Cardiac muscle cell (in vitro differentiated cells and primary cell): ENCODE data around the gene MRFAP1L1. TPM values are rescaled to one million over a fixed set of nuclear protein-coding genes. Genes with fewer than 3 reads are reported as not detected.
"Not testable (repeated sequence)": the region's sequence is repeated elsewhere in the genome, so short reads cannot be mapped to it uniquely, and the experiment has no call there.

Source experiments
- DNase-seq, 2 donors: peaks; one replicate each; pipeline versions ENCODE4 v3.0.0 to v3.0.0-alpha.2; 2010 to 2017; ENCODE audit warnings: low read depth in 1 of 2, low spot score in 1 of 2
- H3K27ac ChIP-seq: fragments of 200-600 bp; sonication (generic); 2 replicates; pipeline ENCODE4 v1.5.1; 2016
- H3K27me3 ChIP-seq: fragments of 200-600 bp; sonication (generic); 2 replicates; pipeline ENCODE4 v1.6.0; 2016; ENCODE audit warnings: control low read depth
- H3K36me3 ChIP-seq: fragments of 200-600 bp; sonication (generic); 2 replicates; pipeline ENCODE4 v1.5.1; 2016; ENCODE audit warnings: control low read depth
- H3K4me1 ChIP-seq: fragments of 200-600 bp; sonication (generic); 2 replicates; pipeline ENCODE4 v1.8.1; 2017; ENCODE audit warnings: low read depth, mild to moderate bottlenecking, mixed run types
- H3K4me3 ChIP-seq: fragments of 200-600 bp; sonication (generic); 2 replicates; pipeline ENCODE4 v1.5.1; 2016; ENCODE audit warnings: mild to moderate bottlenecking
- H3K9me3 ChIP-seq: fragments of 200-600 bp; sonication (generic); 2 replicates; pipeline ENCODE4 v1.5.1; 2017; ENCODE audit warnings: low read depth, mild to moderate bottlenecking, control low read depth
- CTCF ChIP-seq: IDR thresholded peaks from 2 replicates; pipeline ENCODE4 v1.5.1; 2012; ENCODE audit warnings: low read depth, mild to moderate bottlenecking, low read length
- polyA plus RNA-seq: library from polyadenylated mRNA; unstranded; fragments of >200 nt; fragmentation: Nextera tagmentation; extraction: Ambion mirVana; gene quantifications from 2 replicates; pipeline ENCODE4 v1.2.1, GENCODE V29; 2016
- total RNA-seq: library from RNA; depleted of rRNA; stranded (reverse); fragments of >200 nt; gene quantifications from 2 replicates; pipeline ENCODE4 v1.2.3, GENCODE V29; 2016

Gene MRFAP1L1
- total and polyA plus RNA-seq, 2 experiments from 2014 or later: 73.3 to 112 TPM

- Histone ChIP-seq H3K27ac (no peak overlapping the region), H3K9me3 (no peaks in the 10 kb centered on the region), H3K36me3 (no peaks in the 10 kb centered on the region), H3K27me3 (no peaks in the 10 kb centered on the region), H3K4me1 (peaks cover 4% of the 10 kb centered on the region), H3K4me3 (no peak overlapping the region)
- DNase-seq: no peak
- TF ChIP-seq CTCF: no peak
These were observed 29.2 kb downstream of the MRFAP1L1 start for GRCh38 chr4:6680372-6681034.

GRCh38 chr4:6676722-6677558 lies 32.7 kb downstream of the MRFAP1L1 start:
- H3K27me3 ChIP-seq: no peaks in the 10 kb centered on the region
- H3K36me3 ChIP-seq: no peaks in the 10 kb centered on the region
- no peak for TF ChIP-seq CTCF
- no peaks in the 10 kb centered on the region for H3K9me3 ChIP-seq
- DNase-seq: peak in 1 of 2 donors; percentile 24
- H3K4me1 ChIP-seq: peaks cover 8% of the 10 kb centered on the region
- peak overlapping the region; percentile 39 for H3K27ac ChIP-seq
- no peak overlapping the region for H3K4me3 ChIP-seq

- DNase-seq: peak; percentile 24 to 27
- H3K36me3 ChIP-seq: no peaks in the 10 kb centered on the region
- no peaks in the 10 kb centered on the region for H3K9me3 ChIP-seq
- H3K27me3 ChIP-seq: no peaks in the 10 kb centered on the region
- H3K4me3 ChIP-seq: peak overlapping the region; percentile 49
- H3K27ac ChIP-seq: peak overlapping the region; percentile 18
- TF ChIP-seq CTCF: peak; percentile 25
- H3K4me1 ChIP-seq: peaks cover 8% of the 10 kb centered on the region
These were observed 35.0 kb downstream of the MRFAP1L1 start for GRCh38 chr4:6674500-6675149.

GRCh38 chr4:6673660-6674499 lies 35.8 kb downstream of the MRFAP1L1 start:
- H3K36me3 ChIP-seq: no peaks in the 10 kb centered on the region
- peaks cover 8% of the 10 kb centered on the region for H3K4me1 ChIP-seq
- DNase-seq: peak; percentile 94 to 96
- no peaks in the 10 kb centered on the region for H3K27me3 ChIP-seq
- H3K4me3 ChIP-seq: peak overlapping the region; percentile 49
- no peak for TF ChIP-seq CTCF
- peak overlapping the region; percentile 18 for H3K27ac ChIP-seq
- H3K9me3 ChIP-seq: no peaks in the 10 kb centered on the region

- H3K36me3 ChIP-seq, H3K9me3 ChIP-seq, H3K4me1 ChIP-seq, H3K27me3 ChIP-seq, DNase-seq: not testable (repeated sequence)
- Histone ChIP-seq H3K27ac (peak overlapping the region; percentile 16), H3K4me3 (peak overlapping the region; percentile 49)
These were observed 36.4 kb downstream of the MRFAP1L1 start for GRCh38 chr4:6673191-6673659.

GRCh38 chr4:6672541-6673190 lies 37.0 kb downstream of the MRFAP1L1 start:
- not testable (repeated sequence) for DNase-seq, H3K4me3 ChIP-seq, H3K36me3 ChIP-seq, H3K27me3 ChIP-seq, H3K27ac ChIP-seq, H3K4me1 ChIP-seq, H3K9me3 ChIP-seq
